HepG2 (cell line): ENCODE results near the gene PTPRM. TPM values are rescaled to one million over a fixed set of nuclear protein-coding genes. Genes with fewer than 3 reads are reported as not detected.

Experiments used
- ADNP ChIP-seq: sonication (generic); formaldehyde crosslinking; IDR thresholded peaks from 2 replicates; pipeline ENCODE4 v1.4.0; 2020; ENCODE audit warnings: missing genetic modification reagents
- AHR ChIP-seq: IDR thresholded peaks from 2 replicates; pipeline ENCODE4 v1.6.1; 2018; ENCODE audit warnings: missing genetic modification reagents, missing compliant biosample characterization
- ARNTL ChIP-seq: sonication (generic); formaldehyde crosslinking; IDR thresholded peaks from 2 replicates; pipeline ENCODE4 v1.4.0; 2020; ENCODE audit warnings: mild to moderate bottlenecking, missing genetic modification reagents
- CBX1 ChIP-seq: IDR thresholded peaks from one replicate; pipeline ENCODE4 v1.6.1; 2016; ENCODE audit warnings: antibody characterized with exemption, low read depth
- CEBPB ChIP-seq: IDR thresholded peaks from 2 replicates; pipeline ENCODE4 v1.6.1; 2011; ENCODE audit warnings: low read depth, low read length, improper control_type of control experiment, borderline replicate concordance
- CTCF ChIP-seq: sonication (generic); formaldehyde crosslinking; IDR thresholded peaks from 2 replicates; pipeline ENCODE4 v1.5.0; 2020; ENCODE audit warnings: mild to moderate bottlenecking, missing genetic modification reagents, moderate library complexity
- DPF2 ChIP-seq: sonication (generic); formaldehyde crosslinking; IDR thresholded peaks from 2 replicates; pipeline ENCODE4 v1.4.0; 2020; ENCODE audit warnings: mild to moderate bottlenecking, low read depth, missing genetic modification reagents, borderline replicate concordance
- DR1 ChIP-seq: sonication (generic); formaldehyde crosslinking; IDR thresholded peaks from 2 replicates; pipeline ENCODE4 v1.8.0; 2021; ENCODE audit warnings: mild to moderate bottlenecking, missing genetic modification reagents, inconsistent platforms
- EHMT2 ChIP-seq: fragments of 200-600 bp; sonication (generic); IDR thresholded peaks from 2 replicates; pipeline ENCODE4 v1.7.0; 2017; ENCODE audit warnings: antibody characterized with exemption, low read depth, low read length, borderline replicate concordance
- IKZF1 ChIP-seq: fragments of 450-650 bp; IDR thresholded peaks from 2 replicates; pipeline ENCODE4 v1.7.1; 2016
- KDM1A ChIP-seq: IDR thresholded peaks from 2 replicates; pipeline ENCODE4 v1.6.1; 2016; ENCODE audit warnings: missing compliant biosample characterization
- MEIS1 ChIP-seq: sonication (generic); formaldehyde crosslinking; IDR thresholded peaks from 2 replicates; pipeline ENCODE4 v1.9.0; 2021; ENCODE audit warnings: mild to moderate bottlenecking, missing genetic modification reagents, moderate library complexity, borderline replicate concordance
- MYC ChIP-seq: sonication (generic); formaldehyde crosslinking; IDR thresholded peaks from 2 replicates; pipeline ENCODE4 v1.9.0; 2021; ENCODE audit warnings: missing genetic modification reagents, borderline replicate concordance
- NFYC ChIP-seq: IDR thresholded peaks from 2 replicates; pipeline ENCODE4 v1.6.1; 2016; ENCODE audit warnings: missing genetic modification reagents, missing compliant biosample characterization
- PBX3 ChIP-seq: sonication (generic); formaldehyde crosslinking; IDR thresholded peaks from 2 replicates; pipeline ENCODE4 v1.8.1; 2023; ENCODE audit warnings: missing genetic modification reagents, inconsistent platforms, borderline replicate concordance
- RFX1 ChIP-seq: fragments of 450-650 bp; IDR thresholded peaks from 2 replicates; pipeline ENCODE4 v1.6.1; 2017
- RFX3 ChIP-seq: IDR thresholded peaks from 2 replicates; pipeline ENCODE4 v1.6.1; 2016; ENCODE audit warnings: missing biosample characterization, missing genetic modification reagents
- RXRA ChIP-seq: sonication (generic); formaldehyde crosslinking; IDR thresholded peaks from 2 replicates; pipeline ENCODE4 v1.5.1; 2020; ENCODE audit warnings: missing genetic modification reagents
- TEF ChIP-seq: sonication (generic); formaldehyde crosslinking; IDR thresholded peaks from 2 replicates; pipeline ENCODE4 v1.5.0; 2020; ENCODE audit warnings: missing genetic modification reagents
- ZNF12 ChIP-seq: sonication (generic); formaldehyde crosslinking; IDR thresholded peaks from 2 replicates; pipeline ENCODE4 v1.5.0; 2020; ENCODE audit warnings: missing genetic modification reagents
- ZNF282 ChIP-seq: fragments of 450-650 bp; IDR thresholded peaks from 2 replicates; pipeline ENCODE4 v1.6.1; 2018; ENCODE audit not compliant: partially characterized antibody
- ZNF383 ChIP-seq: sonication (generic); formaldehyde crosslinking; IDR thresholded peaks from 2 replicates; pipeline ENCODE4 v1.4.0; 2020; ENCODE audit warnings: missing genetic modification reagents, mild to moderate bottlenecking, borderline replicate concordance
- ZNF567 ChIP-seq: sonication (generic); formaldehyde crosslinking; IDR thresholded peaks from 2 replicates; pipeline ENCODE4 v1.8.1; 2023; ENCODE audit warnings: mild to moderate bottlenecking, missing genetic modification reagents, borderline replicate concordance
- ZNF674 ChIP-seq: sonication (generic); formaldehyde crosslinking; IDR thresholded peaks from 2 replicates; pipeline ENCODE4 v1.5.0; 2020; ENCODE audit warnings: low read depth, mild to moderate bottlenecking, missing genetic modification reagents
- ZNF772 ChIP-seq: sonication (generic); formaldehyde crosslinking; IDR thresholded peaks from 2 replicates; pipeline ENCODE4 v1.5.0; 2020; ENCODE audit warnings: mild to moderate bottlenecking, missing genetic modification reagents
- ZNF781 ChIP-seq: sonication (generic); formaldehyde crosslinking; IDR thresholded peaks from 2 replicates; pipeline ENCODE4 v1.5.1; 2020; ENCODE audit warnings: borderline replicate concordance, mild to moderate bottlenecking, missing genetic modification reagents; ENCODE audit errors: not compliant biosample characterization
- polyA plus RNA-seq, 8 experiments: library from polyadenylated mRNA; depleted of rRNA in 3 of 8; stranded (reverse) in 7 of 8; unstranded in 1 of 8; fragments of >200 nt; fragmentation: Illumina TruSeq in 4 of 8; extraction: Trizol in 4 of 8; gene quantifications; 2 replicates each; pipeline versions ENCODE4 v1.2.1 to v1.2.3, GENCODE V29; 2011 to 2016; ENCODE audit warnings: low read depth in 4 of 8, missing spikeins in 1 of 8, mixed read lengths in 1 of 8; ENCODE audit not compliant: insufficient read depth in 1 of 8
- total RNA-seq, 5 experiments: library from RNA; depleted of rRNA; stranded (reverse); fragments of >200 nt; fragmentation: Illumina TruSeq; extraction: Trizol; gene quantifications; 2 replicates each; pipeline ENCODE4 v1.2.3, GENCODE V29; 2016; ENCODE audit warnings: low read depth in 1 of 5
- TF ChIP-seq, protein P1 (sequence below): sonication (generic); formaldehyde crosslinking; IDR thresholded peaks from 2 replicates; pipeline ENCODE4 v1.8.0; 2022; ENCODE audit warnings: missing genetic modification reagents, mild to moderate bottlenecking, borderline replicate concordance
- TF ChIP-seq, protein P2 (sequence below): sonication (generic); formaldehyde crosslinking; IDR thresholded peaks from 2 replicates; pipeline ENCODE4 v1.5.0; 2020; ENCODE audit warnings: missing genetic modification reagents

The PTPRM gene
- total and polyA plus RNA-seq, 2 of the 13 experiments (the other 11 are each of a cell fraction or from before 2014, with no cell fraction given) = 12.6 to 108 TPM

DNA sequence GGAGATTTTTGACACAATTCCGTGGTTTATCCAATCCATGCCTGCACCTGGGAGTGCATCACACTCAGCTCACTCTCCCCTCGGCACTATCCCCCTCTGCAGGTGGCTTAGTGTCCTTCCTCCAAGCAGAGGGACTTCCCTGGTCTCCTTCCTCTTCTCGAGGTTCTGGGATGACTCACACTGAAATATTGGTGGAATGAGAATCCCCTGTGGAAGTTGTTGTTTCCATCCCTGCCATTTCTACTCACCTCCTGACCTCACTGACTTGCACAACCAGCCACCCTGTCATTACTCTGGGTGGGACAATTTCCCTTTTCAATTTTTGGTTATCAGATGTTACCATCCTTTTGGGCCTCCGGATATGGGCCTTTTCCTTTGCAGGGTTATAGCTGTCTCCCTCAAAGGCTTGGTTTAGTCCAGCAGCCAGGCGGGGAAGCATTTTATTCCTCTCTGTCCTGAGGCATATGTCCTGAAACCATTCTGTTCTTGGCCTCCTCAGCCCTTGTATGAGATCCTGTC, 59.9 kb downstream of the PTPRM start (continued):
- TF ChIP-seq CBX1 = no peak
- TF ChIP-seq NFYC (CRISPR knock-in tag) = no peak
- no peak for TF ChIP-seq DR1
- no peak for TF ChIP-seq PBX3 (CRISPR knock-in tag)
- no peak for TF ChIP-seq EHMT2
- no peak for TF ChIP-seq ARNTL
- no peak for TF ChIP-seq RXRA (CRISPR knock-in tag)
- TF ChIP-seq, protein P1, sequence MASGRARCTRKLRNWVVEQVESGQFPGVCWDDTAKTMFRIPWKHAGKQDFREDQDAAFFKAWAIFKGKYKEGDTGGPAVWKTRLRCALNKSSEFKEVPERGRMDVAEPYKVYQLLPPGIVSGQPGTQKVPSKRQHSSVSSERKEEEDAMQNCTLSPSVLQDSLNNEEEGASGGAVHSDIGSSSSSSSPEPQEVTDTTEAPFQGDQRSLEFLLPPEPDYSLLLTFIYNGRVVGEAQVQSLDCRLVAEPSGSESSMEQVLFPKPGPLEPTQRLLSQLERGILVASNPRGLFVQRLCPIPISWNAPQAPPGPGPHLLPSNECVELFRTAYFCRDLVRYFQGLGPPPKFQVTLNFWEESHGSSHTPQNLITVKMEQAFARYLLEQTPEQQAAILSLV = no peak
- no peak for TF ChIP-seq MEIS1 (CRISPR knock-in tag)
- TF ChIP-seq IKZF1 = no peak
- TF ChIP-seq ZNF12 (CRISPR knock-in tag) = no peak
- no peak for TF ChIP-seq TEF (CRISPR knock-in tag)
- no peak for TF ChIP-seq AHR (CRISPR knock-in tag)
- peak; percentile 64 for TF ChIP-seq CTCF
- no peak for TF ChIP-seq ZNF383 (CRISPR knock-in tag)
- no peak for TF ChIP-seq ZNF567 (CRISPR knock-in tag)
- TF ChIP-seq ADNP (CRISPR knock-in tag) = no peak
- no peak for TF ChIP-seq RFX1
- no peak for TF ChIP-seq ZNF674 (CRISPR knock-in tag)
- TF ChIP-seq RFX3 (CRISPR knock-in tag) = no peak
- no peak for TF ChIP-seq KDM1A (CRISPR knock-in tag)
- peak; percentile 68 for TF ChIP-seq CEBPB
- TF ChIP-seq ZNF282 = no peak
- peak; percentile 38 for TF ChIP-seq ZNF781
- TF ChIP-seq DPF2 (CRISPR knock-in tag) = no peak; the same call in 1 of the 2 replicates
- TF ChIP-seq, protein P2, sequence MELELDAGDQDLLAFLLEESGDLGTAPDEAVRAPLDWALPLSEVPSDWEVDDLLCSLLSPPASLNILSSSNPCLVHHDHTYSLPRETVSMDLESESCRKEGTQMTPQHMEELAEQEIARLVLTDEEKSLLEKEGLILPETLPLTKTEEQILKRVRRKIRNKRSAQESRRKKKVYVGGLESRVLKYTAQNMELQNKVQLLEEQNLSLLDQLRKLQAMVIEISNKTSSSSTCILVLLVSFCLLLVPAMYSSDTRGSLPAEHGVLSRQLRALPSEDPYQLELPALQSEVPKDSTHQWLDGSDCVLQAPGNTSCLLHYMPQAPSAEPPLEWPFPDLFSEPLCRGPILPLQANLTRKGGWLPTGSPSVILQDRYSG = no peak
- TF ChIP-seq ZNF772 (CRISPR knock-in tag) = 0 out of 2 replicates have a peak, but pooled peaks have one; percentile 3
- TF ChIP-seq MYC = no peak
